ENCODE results near the gene VASH2.

DNA sequence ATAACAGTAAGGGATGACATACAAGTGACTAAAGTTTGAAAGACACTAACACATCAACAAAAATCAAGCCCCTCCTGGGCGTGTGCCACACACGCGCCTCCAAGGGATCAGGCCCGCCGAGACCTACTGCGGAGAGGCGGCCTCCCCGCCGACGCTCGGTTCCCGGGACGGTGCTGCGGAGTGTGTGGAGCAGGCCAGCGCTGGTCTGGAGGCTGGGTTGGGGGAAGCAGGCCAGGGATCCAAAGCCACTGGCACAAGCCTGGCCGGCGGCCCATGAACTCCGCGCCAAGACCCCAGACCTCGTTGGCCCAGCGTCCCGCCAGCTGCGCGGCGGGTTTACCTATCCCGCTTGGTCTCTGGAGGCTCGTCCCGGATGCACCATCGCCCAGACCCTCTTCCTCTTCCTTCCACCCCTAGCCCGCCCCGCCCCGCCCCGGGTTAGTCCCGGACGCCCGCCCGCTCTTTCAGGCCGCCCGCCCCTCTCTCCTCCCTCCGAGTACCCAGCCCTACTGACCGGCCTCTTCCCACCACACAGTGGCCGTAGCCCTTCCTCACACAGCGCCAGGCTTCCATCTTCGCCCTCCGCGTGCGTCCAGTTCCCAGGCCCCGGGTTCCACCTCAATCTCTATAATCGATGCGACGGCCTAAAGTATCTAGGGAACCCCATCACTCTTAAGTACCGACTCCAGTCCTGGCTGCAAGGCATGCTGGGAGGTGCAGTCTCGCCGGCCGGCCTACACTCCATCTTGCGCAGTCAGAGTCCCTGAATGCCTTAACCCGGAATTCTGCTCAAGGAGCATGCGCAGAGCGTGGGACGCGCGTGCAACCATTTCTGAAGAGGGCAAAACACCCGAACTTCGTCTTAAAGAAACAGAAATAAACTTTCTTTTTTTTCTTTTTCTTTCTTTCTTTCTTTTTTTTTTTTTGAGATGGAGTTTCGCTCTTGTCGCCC, 65.0 kb downstream of the VASH2 start, which contains the start of gene ANGEL2:
- TF ChIP-seq POLR2A (IDR thresholded peaks at IDR 0.05) (peak; percentile 25), POLR2AphosphoS5 (IDR thresholded peaks at IDR 0.05) (peak; percentile 40 to 74 (median 66))
- TF ChIP-seq, protein P1, sequence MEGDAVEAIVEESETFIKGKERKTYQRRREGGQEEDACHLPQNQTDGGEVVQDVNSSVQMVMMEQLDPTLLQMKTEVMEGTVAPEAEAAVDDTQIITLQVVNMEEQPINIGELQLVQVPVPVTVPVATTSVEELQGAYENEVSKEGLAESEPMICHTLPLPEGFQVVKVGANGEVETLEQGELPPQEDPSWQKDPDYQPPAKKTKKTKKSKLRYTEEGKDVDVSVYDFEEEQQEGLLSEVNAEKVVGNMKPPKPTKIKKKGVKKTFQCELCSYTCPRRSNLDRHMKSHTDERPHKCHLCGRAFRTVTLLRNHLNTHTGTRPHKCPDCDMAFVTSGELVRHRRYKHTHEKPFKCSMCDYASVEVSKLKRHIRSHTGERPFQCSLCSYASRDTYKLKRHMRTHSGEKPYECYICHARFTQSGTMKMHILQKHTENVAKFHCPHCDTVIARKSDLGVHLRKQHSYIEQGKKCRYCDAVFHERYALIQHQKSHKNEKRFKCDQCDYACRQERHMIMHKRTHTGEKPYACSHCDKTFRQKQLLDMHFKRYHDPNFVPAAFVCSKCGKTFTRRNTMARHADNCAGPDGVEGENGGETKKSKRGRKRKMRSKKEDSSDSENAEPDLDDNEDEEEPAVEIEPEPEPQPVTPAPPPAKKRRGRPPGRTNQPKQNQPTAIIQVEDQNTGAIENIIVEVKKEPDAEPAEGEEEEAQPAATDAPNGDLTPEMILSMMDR (IDR thresholded peaks at IDR 0.05) = no peak

Data from breast epithelium (tissue), 3 donors.